Sciatic nerve (tissue), 2 donors: Measurements from ENCODE around the gene PLD4. TPM values are rescaled to one million over a fixed set of nuclear protein-coding genes. Genes with fewer than 3 reads are reported as not detected.
A peak's percentile ranks its signal among the peaks of the same experiment; 100 is the strongest.
"Not testable (repeated sequence)": the region's sequence is repeated elsewhere in the genome, so short reads cannot be mapped to it uniquely, and the experiment has no call there.

Source experiments
- ATAC-seq: fragments of 200-7000 bp; cut with Tn5 transposase; one replicate; pipeline ENCODE4 v1.9.1; 2020; ENCODE audit warnings: mild to moderate bottlenecking, moderate library complexity
- DNase-seq: peaks from one replicate; pipeline ENCODE4 v3.0.0-alpha.2; 2020; ENCODE audit warnings: low spot score
- intact Hi-C: fragments of 100-400 bp; cut with DNase I; formaldehyde crosslinking; loops from one replicate; pipeline ENCODE4 v1.14.2; 2022
- total RNA-seq: library from RNA; stranded (reverse); fragmentation: NEBNext Ultra II Directional; extraction: Animal tissue kit (Norgen Biotek cat#: 25700); gene quantifications from one replicate; pipeline ENCODE4 v1.2.1, GENCODE V29; 2021
- donor health status: DM: no; HTN: no; CAD: no.
- donor health status: DM: no; HTN: no; CAD: no.

The PLD4 gene
- total RNA-seq, 1 donor from 2014 or later, result 7.0 TPM

DNA sequence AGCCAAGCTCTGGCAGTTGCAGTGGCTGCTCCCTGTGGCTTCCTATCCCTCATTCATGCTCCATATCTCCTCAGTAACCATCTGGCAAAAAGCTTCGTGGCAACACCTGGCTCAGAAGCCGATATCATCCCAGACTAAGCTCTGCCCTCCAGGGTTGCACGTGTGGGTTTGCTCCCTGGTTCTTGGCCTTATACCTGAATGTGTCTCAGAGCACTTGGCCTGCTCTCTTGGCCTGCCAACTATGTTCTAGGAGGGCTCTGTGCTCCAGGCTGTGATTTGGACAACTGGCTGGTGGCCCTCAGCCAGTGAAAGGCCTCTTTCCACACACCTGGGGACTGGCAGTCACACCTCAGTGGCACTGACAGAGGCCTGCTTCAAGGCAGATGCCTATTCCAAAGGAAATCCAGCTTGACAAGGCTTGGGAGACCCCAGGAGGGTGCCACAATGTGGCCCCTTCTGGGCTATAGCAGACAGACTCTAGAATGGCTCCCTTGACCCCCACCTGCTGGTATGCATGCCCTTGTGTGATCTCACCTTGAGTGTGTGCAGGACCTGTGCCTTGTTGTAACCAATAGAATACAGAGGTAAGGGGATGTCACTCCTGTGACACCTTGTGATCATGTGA is 10.5 kb downstream of the PLD4 start:
- DNase-seq (peak; percentile 41), ATAC-seq (no peak)
- intact Hi-C loops, result no loop called here

DNA sequence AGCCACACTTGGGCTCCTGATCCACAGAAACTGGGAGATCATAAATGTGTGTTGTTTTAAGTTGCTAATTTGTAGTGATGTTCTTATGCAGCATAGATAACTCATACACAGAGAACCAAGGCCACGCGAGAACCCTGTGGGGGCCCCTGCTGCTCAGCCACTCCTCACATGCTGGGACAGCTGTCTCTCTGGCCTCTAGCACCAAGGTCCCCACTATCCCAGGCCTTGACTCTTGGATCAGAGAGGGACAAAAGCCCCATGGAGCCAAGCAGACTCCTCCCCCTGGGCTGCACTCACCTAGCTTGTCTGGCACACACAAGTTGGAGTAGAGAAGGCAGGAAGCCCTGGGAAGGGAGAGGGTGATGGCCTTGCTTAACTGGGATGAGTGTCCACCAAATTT is 11.3 kb downstream of the PLD4 start:
- intact Hi-C loops, result no loop called here
- no peak for ATAC-seq
- DNase-seq, result peak; percentile 22

DNA sequence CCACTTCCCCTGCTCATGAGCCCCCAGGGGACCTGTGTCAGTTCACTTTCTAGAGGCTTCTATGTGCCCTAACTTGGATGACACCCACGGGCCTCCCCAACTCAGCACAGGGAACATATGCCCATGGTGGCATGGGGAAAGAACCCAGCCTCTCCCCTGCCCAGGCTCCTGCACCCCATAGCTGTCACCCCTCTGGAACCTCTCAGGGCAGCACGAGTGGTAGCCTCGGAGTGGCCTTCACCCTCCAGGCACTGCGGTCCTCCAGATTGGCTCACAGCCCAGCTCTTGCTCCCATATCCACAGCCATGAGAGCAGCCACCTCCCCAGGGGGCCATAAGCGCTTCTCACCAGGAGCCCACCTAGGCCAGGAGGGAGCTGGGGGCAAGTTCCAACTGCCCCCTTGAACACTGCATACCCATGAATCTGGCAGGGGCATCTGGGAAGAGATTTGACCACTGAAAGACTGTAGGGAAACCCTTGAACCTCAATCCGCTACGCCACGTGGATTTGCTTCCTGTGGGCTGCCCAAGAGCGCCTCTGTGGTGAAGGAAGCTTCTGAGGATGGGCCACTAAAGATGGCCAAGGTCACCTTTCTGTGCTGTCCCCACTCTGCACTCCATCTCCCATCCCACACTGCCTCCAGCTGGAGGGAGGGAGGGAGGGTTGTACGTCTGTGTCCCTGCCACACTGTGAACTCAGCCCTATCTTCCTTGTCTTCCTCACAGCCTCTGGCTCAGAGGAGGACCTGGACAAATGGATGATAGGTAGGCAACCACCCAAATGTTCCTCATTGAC is 11.9 kb downstream of the PLD4 start:
- ATAC-seq (no peak), DNase-seq (peak; percentile 57)
- intact Hi-C loops, result no loop called here

DNA sequence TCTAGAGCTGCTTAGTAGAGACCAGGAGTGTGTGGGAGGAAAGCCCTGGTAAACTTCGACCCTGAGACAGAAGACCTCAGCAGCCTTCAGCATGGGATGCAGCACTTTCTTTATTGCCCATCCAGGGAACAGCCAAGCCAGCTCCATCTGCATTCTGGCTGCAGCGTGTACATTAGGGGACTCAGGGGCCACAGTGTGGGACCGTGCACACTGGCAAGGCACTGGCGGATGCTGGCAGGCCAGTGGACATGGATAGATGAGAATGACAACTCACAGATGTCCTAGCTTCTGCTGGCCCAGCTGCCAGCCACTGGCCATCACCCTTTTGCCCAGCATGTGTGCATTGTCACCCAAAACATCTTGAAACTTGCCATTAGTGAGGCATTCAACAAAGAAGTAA is 12.5 kb downstream of the PLD4 start:
- ATAC-seq, result no peak
- intact Hi-C loops, result no loop called here
- DNase-seq, result peak; percentile 32

DNA sequence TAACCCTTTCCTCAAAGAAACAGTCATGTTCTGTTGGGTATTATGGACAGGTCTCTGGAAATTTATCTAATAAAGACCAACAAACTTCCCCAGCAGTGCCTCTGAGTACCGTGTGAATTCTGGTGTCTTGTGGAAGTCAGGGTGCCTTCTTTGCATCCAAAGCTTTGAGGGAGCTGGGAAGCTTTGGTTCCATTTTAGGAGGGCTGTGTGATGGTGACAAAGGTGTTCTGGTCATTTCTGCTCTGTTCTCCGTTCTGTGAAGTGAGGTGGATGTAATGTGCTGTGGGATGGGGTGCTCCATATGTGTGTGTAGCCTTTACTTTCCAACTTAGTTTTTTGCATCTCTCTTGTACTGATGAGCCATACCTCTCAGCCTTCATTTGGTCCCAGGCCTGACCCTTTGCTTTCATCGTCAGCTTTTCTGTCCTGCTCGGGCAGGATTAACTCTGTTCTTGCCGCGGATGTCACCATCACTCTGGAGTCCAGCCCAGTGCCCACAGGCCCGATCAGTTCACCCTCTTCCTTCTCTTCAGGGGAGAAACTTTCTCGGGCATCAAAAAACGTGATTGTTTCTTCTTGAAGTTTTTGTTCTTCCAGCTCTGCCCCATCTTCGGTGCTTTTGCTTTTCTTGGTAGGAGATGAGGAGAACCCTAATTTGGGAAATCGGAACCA is 13.2 kb downstream of the PLD4 start:
- intact Hi-C loops, result no loop called here
- DNase-seq (no peak), ATAC-seq (no peak)

DNA sequence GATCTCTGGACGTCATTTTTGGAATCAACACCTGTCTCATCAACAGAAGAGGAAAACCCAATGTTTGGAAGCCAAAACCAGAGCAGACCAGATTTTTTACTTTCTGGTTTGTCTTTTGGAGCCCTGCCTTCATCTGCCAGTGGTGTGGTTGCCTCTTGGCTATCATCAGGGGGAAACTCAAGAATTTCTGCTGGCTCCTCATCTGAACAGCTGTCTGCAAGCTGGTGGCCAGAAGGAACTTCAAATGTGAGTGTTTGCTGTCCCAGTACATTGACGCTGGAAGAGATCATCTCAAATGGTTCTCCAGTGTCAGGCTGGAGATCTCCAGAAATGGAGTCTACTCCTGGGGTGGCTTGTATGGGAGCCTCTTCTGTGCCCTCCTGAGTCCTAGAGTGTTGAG is 13.8 kb downstream of the PLD4 start:
- DNase-seq (no peak), ATAC-seq (no peak)
- intact Hi-C loops, result no loop called here

DNA sequence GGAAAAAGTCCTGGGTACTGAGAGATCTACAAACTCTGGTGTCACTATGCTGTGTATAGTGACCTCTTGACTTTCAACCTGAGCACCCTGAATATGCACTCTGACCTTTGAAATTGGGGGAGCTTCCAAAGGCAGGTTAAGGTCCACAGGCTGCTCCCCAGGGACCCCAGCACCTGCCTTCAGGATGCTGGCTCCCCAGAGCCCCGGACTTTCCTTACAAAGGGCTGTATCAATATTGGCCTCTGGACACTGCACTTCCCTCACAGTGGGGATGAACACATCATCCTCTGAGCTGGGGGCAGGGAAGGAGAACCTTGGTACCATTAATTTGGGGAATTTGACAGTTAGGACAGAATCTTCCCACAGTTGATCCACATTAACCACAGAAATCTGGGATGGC is 14.3 kb downstream of the PLD4 start:
- ATAC-seq (no peak), DNase-seq (peak; percentile 23)
- intact Hi-C loops, result no loop called here

DNA sequence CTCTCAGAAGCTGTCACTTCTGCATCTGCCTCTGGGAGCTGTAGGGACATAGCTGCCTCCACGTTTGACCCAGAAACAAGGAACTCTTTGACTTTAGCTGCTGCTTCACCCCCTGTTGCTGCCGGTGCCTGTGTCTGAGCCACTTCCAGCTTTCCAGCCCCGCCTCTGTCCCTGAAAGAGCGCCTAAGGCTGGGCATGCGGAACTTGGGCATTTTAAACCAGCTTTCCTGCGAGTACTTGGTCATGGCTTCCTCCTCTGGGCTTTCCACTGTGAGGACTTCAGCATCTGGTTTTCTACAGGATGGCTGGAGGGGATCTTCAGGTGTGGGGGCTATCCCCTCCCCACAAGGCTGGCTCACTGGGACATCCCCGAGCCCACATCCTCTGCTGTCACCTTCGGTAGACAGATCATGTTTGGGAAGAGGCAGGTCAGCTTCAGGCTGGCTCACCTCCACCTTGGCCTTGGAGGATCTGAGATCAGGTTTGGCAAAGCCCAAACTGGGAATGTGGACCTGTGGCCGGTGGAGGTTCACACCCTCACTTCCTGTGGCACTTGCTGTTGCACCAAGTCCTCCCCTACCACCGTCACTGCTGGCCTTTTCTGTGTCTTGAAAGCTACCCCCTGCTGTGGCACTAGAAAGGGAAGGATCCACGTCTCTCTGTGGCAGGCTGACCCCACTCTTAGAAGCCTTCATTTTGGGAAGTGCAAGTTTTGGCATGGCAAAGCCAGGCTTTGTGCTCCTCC is 15.2 kb downstream of the PLD4 start:
- intact Hi-C loops, result no loop called here
- ATAC-seq, result peak; percentile 39
- DNase-seq, result peak; percentile 32

DNA sequence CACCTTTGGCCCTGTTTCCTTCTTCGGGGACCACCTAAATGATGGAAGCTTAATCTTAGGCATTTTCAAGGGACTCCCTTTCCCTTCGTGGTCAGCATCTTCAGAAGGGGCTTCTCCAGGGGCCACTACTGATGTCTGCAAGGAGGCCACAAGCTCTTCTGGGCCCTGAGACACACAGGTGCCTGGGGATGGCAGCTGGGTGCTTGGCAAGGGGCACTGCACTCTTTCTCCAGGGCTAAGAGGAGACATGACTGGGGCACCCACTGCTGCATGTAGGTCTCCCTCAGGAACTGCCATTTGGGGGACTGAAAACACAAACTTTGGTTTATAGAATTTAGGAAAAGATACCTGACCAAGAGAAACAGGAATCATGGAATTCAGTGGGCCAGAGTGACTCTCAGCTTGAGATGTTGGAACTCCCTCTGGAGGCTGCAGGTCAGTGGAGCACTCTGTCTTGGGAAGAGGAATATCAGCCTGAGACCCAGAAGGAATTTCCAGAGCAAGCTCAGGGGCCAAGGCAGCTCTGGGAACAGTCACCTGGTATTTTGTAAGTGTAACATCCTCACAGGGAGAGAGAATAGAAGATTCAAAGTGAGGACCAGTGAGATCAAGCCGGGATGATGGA is 16.0 kb downstream of the PLD4 start:
- intact Hi-C loops, result no loop called here
- ATAC-seq (no peak), DNase-seq (no peak)

DNA sequence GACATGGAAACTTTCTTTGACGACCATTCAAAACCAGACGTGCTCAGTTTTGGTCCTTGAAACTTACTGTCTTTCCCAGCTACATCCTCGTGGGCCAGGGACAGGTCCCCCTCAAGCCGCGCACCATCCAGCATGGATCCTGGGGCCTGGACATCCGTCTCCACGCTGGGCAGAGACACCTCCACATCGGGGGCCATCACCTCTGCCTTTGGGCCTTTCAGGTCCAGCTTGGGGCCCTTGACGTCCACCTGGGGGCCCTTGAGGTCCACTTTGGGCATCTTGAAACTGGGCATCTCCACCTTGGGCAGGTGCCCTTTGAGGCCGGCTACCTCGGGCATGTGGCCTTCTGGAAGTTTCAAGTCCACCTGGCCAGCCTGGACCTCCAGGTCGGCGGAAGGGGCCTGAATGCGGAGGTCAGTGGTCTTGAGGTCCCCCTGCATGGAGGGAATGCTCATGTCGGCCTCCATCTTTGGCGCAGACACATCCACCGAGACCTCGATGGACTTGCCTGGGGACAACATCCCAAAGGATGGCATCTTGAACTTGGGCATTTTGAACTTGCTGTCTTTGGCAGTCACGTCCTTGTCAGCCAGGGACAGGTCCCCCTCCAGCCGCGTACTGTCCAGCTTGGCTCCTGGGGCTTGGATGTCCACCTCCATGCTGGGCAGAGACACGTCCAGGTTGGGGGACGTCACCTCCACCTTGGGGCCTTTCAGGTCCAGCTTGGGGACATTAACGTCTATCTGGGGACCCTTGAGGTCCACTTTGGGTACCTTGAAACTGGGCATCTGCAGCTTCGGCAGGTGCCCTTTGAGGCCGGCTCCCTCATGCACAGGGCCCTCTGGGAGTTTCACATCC is 17.1 kb downstream of the PLD4 start:
- intact Hi-C loops, result no loop called here
- no peak for ATAC-seq
- DNase-seq, result no peak

DNA sequence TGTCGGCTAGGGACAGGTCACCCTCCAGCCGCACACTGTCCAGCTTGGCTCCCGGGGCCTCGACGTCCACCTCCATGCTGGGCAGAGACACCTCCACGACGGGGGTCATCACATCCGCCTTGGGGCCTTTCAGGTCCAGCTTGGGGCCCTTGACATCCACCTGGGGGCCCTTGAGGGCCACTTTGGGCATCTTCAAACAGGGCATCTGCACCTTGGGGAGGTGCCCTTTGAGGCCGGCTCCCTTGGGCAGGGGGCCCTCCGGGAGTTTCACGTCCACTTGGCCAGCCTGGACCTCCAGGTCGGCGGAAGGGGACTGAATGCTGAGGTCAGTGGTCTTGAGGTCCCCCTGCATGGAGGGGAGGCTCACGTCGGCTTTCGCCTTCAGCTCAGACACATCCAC is 17.9 kb downstream of the PLD4 start:
- intact Hi-C loops, result no loop called here

DNA sequence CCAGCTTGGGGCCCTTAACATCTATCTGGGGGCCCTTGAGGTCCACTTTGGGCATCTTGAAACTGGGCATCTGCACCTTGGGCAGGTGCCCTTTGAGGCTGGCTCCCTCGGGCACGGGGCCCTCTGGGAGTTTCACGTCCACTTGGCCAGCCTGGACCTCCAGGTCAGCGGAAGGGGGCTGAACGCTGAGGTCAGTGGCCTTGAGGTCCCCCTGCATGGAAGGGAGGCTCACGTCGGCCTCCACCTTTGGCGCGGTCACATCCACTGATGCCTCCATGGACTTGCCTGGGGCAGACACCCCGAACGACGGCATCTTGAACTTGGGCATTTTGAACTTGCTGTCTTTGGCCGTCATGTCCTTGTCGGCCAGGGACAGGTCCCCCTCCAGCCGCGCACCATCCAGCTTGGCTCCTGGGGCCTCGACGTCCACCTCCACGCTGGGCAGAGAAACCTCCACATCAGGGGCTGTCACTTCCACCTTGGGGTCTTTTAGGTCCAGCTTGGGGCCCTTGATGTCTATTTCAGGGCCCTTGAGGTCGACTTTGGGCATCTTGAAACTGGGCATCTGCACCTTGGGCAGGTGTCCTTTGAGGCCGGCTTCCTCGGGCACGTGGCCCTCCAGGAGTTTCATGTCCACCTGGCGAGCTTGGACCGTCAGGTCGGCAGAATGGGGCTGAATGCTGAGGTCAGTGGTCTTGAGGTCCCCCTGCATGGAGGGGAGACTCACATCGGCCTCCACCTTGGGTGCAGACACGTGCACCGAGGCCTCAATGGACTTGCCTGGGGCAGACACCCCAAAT is 18.7 kb downstream of the PLD4 start:
- ATAC-seq, intact Hi-C loops, DNase-seq: not testable (repeated sequence)

More for the DNA sequence above, 17.9 kb downstream of the PLD4 start:
- ATAC-seq (no peak), DNase-seq (no peak)

DNA sequence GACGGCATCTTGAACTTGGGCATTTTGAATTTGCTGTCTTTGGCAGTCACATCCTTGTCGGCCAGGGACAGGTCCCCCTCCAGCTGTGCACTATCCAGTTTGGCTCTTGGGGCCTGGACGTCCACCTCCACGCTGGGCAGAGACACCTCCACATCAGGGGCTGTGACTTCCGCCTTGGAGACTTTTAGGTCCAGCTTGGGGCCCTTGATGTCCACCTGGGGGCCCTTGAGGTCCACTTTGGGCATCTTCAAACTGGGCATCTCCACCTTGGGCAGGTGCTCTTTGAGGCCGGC is 19.3 kb downstream of the PLD4 start:
- ATAC-seq, DNase-seq, intact Hi-C loops: not testable (repeated sequence)

DNA sequence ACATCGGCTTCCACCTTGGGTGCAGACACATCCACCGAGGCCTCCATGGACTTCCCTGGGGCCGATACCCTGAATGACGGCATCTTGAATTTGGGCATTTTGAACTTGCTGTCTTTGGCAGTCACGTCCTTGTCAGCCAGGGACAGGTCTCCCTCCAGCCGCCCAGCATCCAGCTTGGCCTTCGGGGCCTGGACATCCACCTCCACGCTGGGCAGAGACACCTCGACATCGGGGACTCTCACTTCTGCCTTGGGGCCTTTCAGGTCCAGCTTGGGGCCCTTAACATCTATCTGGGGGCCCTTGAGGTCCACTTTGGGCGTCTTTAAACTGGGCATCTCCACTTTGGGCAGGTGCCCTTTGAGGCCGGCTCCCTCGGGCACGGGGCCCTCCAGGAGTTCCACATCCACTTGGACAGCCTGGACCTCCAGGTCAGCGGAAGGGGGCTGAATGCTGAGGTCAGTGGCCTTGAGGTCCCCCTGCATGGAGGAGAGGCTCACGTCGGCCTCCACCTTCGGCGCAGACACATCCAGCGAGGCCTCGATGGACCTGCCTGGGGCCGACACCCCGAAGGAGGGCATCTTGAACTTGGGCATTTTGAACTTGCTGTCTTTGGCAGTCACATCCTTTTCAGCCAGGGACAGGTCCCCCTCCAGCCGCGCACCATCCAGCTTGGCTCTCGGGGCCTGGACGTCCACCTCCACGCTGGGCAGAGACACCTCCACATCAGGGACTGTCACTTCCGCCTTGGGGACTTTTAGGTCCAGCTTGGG is 19.9 kb downstream of the PLD4 start:
- DNase-seq, intact Hi-C loops, ATAC-seq: not testable (repeated sequence)

DNA sequence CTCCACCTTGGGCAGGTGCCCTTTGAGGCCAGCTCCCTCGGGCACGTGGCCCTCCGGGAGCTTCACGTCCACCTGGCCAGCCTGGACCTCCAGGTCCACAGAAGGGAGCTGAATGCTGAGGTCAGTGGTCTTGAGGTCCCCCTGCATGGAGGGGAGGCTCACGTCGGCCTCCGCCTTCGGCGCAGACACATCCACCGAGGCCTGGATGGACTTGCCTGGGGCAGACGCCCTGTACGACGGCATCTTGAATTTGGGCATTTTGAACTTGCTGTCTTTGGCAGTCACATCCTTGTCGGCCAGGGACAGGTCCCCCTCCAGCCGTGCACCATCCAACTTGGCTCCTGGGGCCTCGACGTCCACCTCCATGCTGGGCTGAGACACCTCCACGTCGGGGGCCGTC is 20.6 kb downstream of the PLD4 start:
- ATAC-seq, intact Hi-C loops, DNase-seq: not testable (repeated sequence)

DNA sequence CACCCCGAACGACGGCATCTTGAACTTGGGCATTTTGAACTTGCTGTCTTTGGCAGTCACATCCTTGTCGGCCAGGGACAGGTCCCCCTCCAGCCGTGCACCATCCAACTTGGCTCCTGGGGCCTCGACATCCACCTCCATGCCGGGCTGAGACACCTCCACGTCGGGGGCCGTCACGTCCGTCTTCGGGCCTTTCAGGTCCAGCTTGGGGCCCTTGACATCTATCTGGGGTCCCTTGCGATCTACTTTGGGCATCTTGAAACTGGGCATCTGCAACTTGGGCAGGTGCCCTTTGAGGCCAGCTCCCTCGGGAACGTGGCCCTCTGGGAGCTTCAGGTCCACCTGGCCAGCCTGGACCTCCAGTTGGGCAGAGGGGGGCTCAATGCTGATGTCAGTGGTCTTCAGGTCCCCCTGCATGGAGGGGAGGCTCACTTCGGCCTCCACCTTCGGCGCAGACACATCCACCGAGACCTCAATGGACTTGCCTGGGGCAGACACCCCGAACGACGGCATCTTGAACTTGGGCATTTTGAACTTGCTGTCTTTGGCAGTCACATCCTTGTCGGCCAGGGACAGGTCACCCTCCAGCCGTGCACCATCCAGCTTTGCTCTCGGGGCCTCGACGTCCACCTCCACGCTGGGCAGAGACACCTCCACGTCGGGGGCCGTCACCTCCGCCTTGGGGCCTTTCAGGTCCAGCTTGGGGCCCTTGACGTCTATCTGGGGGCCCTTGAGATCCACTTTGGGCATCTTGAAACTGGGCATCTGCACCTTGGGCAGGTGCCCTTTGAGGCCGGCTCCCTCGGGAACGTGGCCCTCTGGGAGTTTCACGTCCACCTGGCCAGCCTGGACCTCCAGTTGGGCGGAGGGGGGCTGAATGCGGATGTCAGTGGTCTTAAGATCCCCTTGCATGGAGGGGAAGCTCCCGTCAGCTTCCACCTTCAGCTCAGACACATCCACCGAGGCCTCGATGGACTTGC is 21.6 kb downstream of the PLD4 start:
- intact Hi-C loops, DNase-seq, ATAC-seq: not testable (repeated sequence)
